Caco-2 (cell line): Measurements from ENCODE around the gene CSK. TPM values are rescaled to one million over a fixed set of nuclear protein-coding genes. Genes with fewer than 3 reads are reported as not detected.
A peak's percentile ranks its signal among the peaks of the same experiment; 100 is the strongest.

Experiments used
- BruUV-seq: library from RNA; stranded (reverse); fragments of 400-500 nt; replicated peaks from 2 replicates; lab custom pipeline; 2021; lab: Mats Ljungman, UMichigan
- CTCF ChIA-PET: fragments of 300-600 bp; sonication (Branson Sonifier 250); formaldehyde crosslinking; loops from one replicate; lab custom pipeline; 2022; ENCODE audit warnings: antibody characterized with exemption; lab: Charles Lee
- POLR2A ChIA-PET: fragments of 300-600 bp; sonication (Branson Sonifier 250); formaldehyde crosslinking; loops from one replicate; lab custom pipeline; 2022; ENCODE audit warnings: antibody characterized with exemption; lab: Charles Lee
- DNase-seq, 2 experiments: peaks; one replicate each; pipeline versions ENCODE4 v3.0.0 to v3.0.0-alpha.2; 2020 to 2022
- H3K27me3 ChIP-seq: replicated peaks from 2 replicates; pipeline ENCODE4 v1.6.0; 2011; ENCODE audit warnings: low read length; ENCODE audit not compliant: control insufficient read depth, insufficient read depth
- H3K36me3 ChIP-seq: 2 replicates; pipeline ENCODE4 v1.5.1; 2011; ENCODE audit warnings: low read length; ENCODE audit not compliant: control insufficient read depth, insufficient read depth
- H3K4me1 ChIP-seq: fragments of 250-450 bp; sonication (Bioruptor Pico); 2 replicates; pipeline ENCODE4 v1.5.1; 2020; ENCODE audit warnings: mild to moderate bottlenecking
- H3K4me3 ChIP-seq: 2 replicates; pipeline ENCODE4 v1.5.1; 2011; ENCODE audit warnings: low read depth, mild to moderate bottlenecking, control low read depth, low read length
- H3K9me3 ChIP-seq: fragments of 250-450 bp; sonication (Bioruptor Pico); 2 replicates; pipeline ENCODE4 v1.5.1; 2020; ENCODE audit warnings: mild to moderate bottlenecking, moderate library complexity
- H3K27ac Mint-ChIP-seq: one replicate; pipeline ENCODE4 v1.8.0; 2022; ENCODE audit warnings: mixed read lengths; ENCODE audit not compliant: unreplicated experiment
- H3K27me3 Mint-ChIP-seq: one replicate; pipeline ENCODE4 v1.8.0; 2022; ENCODE audit warnings: mixed read lengths; ENCODE audit not compliant: insufficient read depth, unreplicated experiment
- H3K36me3 Mint-ChIP-seq: one replicate; pipeline ENCODE4 v1.8.0; 2022; ENCODE audit warnings: mild to moderate bottlenecking, mixed read lengths; ENCODE audit not compliant: insufficient read depth, unreplicated experiment
- H3K4me1 Mint-ChIP-seq: one replicate; pipeline ENCODE4 v1.8.0; 2022; ENCODE audit warnings: low read depth, mixed read lengths; ENCODE audit not compliant: unreplicated experiment
- H3K4me3 Mint-ChIP-seq: one replicate; pipeline ENCODE4 v1.8.0; 2022; ENCODE audit warnings: mild to moderate bottlenecking, moderate library complexity, mixed read lengths; ENCODE audit not compliant: unreplicated experiment
- H3K9me3 Mint-ChIP-seq: one replicate; pipeline ENCODE4 v1.8.0; 2022; ENCODE audit warnings: mixed read lengths; ENCODE audit not compliant: unreplicated experiment
- intact Hi-C: fragments of 100-400 bp; cut with micrococcal nuclease; formaldehyde crosslinking; loops from one replicate; pipeline ENCODE4 v1.10.0; 2022; ENCODE audit not compliant: unreplicated experiment
- total RNA-seq: library from RNA; stranded (reverse); gene quantifications from 2 replicates; pipeline ENCODE4 v1.2.3, GENCODE V29; 2022
- TF ChIP-seq, protein P1 (sequence below), 2 experiments: fragments of 200-600 bp in 1 of 2; IDR thresholded peaks; 1 replicate in 1 of 2; 2 replicates in 1 of 2; pipeline versions ENCODE4 v1.5.1 to v1.8.0; 2011 to 2022; ENCODE audit warnings: antibody characterized with exemption in 1 of 2, control low read depth in 1 of 2, inconsistent platforms in 1 of 2, low read depth in 1 of 2, low read length in 1 of 2, mild to moderate bottlenecking in 1 of 2, moderate library complexity in 1 of 2; ENCODE audit not compliant: insufficient read depth in 1 of 2, severe bottlenecking in 1 of 2, unreplicated experiment in 1 of 2

Gene CSK
- total RNA-seq, 1 experiment from 2014 or later, result 62.7 TPM

DNA sequence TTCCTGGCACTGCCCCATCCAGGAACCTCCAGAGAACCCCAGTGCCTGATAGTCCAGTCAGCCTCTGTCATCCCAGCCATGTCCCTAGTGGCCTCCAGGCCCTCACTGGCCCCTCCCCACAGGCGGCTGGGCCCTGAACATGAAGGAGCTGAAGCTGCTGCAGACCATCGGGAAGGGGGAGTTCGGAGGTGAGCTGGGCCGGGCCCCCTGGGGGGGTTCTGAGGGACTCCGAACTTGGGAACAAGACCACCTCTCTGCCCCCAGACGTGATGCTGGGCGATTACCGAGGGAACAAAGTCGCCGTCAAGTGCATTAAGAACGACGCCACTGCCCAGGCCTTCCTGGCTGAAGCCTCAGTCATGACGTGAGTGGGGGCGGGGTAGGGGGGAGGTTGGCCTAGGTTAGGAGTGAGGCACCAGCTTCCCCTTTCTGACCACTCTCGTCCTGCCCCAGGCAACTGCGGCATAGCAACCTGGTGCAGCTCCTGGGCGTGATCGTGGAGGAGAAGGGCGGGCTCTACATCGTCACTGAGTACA, 18.7 kb downstream of the CSK start:
- H3K27me3 Mint-ChIP-seq, result no peaks in the 10 kb centered on the region
- no peak overlapping the region for H3K27ac Mint-ChIP-seq
- Histone ChIP-seq H3K9me3 (no peaks in the 10 kb centered on the region), H3K27me3 (no peaks in the 10 kb centered on the region), H3K36me3 (peaks cover 6% of the 10 kb centered on the region), H3K4me3 (no peak overlapping the region), H3K4me1 (no peaks in the 10 kb centered on the region)
- H3K4me1 Mint-ChIP-seq, result no peaks in the 10 kb centered on the region
- no peak overlapping the region for H3K4me3 Mint-ChIP-seq
- H3K9me3 Mint-ChIP-seq, result no peaks in the 10 kb centered on the region
- DNase-seq, result peak in 1 of 2 experiments; percentile 36
- H3K36me3 Mint-ChIP-seq, result peaks cover 32% of the 10 kb centered on the region
- intact Hi-C loops, result loop anchor here (1.0 to 2.0 kb wide), 2 partner anchors 18 to 29 kb away; partner anchors contain the start of gene CSK
- BruUV-seq, result no TSS peak
- TF ChIP-seq, protein P1, sequence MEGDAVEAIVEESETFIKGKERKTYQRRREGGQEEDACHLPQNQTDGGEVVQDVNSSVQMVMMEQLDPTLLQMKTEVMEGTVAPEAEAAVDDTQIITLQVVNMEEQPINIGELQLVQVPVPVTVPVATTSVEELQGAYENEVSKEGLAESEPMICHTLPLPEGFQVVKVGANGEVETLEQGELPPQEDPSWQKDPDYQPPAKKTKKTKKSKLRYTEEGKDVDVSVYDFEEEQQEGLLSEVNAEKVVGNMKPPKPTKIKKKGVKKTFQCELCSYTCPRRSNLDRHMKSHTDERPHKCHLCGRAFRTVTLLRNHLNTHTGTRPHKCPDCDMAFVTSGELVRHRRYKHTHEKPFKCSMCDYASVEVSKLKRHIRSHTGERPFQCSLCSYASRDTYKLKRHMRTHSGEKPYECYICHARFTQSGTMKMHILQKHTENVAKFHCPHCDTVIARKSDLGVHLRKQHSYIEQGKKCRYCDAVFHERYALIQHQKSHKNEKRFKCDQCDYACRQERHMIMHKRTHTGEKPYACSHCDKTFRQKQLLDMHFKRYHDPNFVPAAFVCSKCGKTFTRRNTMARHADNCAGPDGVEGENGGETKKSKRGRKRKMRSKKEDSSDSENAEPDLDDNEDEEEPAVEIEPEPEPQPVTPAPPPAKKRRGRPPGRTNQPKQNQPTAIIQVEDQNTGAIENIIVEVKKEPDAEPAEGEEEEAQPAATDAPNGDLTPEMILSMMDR (IDR thresholded peaks at IDR 0.05; ENCODE audit: insufficient read depth in 1 of 2, low read depth in 1 of 2, low read length in 1 of 2, severe bottlenecking in 1 of 2, unreplicated experiment in 1 of 2), result no peak
- CTCF ChIA-PET, result interaction anchor here (0.7 to 2.8 kb wide), 5 partner anchors 12 to 159 kb away, joined by 3 to 12 read pairs (median 7); partner anchors contain the start of gene LMAN1L
- POLR2A ChIA-PET, result no interaction called here

DNA sequence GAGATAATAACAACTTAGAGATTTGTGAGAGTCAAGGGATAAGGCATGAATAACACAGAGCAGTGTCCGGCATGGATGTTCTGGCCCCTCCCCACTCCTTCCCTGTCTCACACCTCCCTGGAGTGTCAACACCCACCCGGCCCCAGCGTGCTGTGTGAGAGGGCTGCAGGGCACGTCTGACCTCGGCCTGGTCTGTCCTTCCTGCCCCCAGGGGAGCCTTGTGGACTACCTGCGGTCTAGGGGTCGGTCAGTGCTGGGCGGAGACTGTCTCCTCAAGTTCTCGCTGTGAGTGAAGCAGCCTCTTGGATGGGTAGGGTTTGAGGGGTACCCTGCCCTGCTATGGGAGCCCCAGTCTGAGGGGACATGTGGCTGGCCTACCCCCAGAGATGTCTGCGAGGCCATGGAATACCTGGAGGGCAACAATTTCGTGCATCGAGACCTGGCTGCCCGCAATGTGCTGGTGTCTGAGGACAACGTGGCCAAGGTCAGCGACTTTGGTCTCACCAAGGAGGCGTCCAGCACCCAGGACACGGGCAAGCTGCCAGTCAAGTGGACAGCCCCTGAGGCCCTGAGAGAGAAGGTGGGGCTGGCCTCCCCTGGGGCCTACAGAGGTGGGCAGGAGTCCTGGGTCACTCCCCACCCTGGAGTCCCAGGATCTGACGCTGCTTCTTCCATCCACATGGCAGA, 19.6 kb downstream of the CSK start:
- peak in 1 of 2 experiments; percentile 22 for DNase-seq
- no peaks in the 10 kb centered on the region for H3K27me3 ChIP-seq
- Mint-ChIP-seq H3K4me3 (no peak overlapping the region), H3K4me1 (no peaks in the 10 kb centered on the region), H3K9me3 (no peaks in the 10 kb centered on the region), H3K27me3 (no peaks in the 10 kb centered on the region), H3K36me3 (peaks cover 32% of the 10 kb centered on the region), H3K27ac (no peak overlapping the region)
- CTCF ChIA-PET, result interaction anchor here (2.8 kb wide), 1 partner anchor 31 kb away, joined by 12 read pairs; no protein-coding TSS in a partner anchor
- H3K9me3 ChIP-seq, result no peaks in the 10 kb centered on the region
- TF ChIP-seq, protein P1 (IDR thresholded peaks at IDR 0.05; ENCODE audit: insufficient read depth in 1 of 2, low read depth in 1 of 2, low read length in 1 of 2, severe bottlenecking in 1 of 2, unreplicated experiment in 1 of 2), result no peak
- no peaks in the 10 kb centered on the region for H3K4me1 ChIP-seq
- no TSS peak for BruUV-seq
- intact Hi-C loops, result loop anchor here (2.0 kb wide), 1 partner anchor 19 kb away; the partner anchor contains the start of gene CSK
- H3K4me3 ChIP-seq, result no peak overlapping the region
- H3K36me3 ChIP-seq, result peaks cover 6% of the 10 kb centered on the region
- POLR2A ChIA-PET, result no interaction called here

DNA sequence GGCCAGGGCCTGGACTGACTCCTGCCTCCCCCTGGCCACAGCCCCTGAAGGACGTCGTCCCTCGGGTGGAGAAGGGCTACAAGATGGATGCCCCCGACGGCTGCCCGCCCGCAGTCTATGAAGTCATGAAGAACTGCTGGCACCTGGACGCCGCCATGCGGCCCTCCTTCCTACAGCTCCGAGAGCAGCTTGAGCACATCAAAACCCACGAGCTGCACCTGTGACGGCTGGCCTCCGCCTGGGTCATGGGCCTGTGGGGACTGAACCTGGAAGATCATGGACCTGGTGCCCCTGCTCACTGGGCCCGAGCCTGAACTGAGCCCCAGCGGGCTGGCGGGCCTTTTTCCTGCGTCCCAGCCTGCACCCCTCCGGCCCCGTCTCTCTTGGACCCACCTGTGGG, 20.4 kb downstream of the CSK start:
- Histone ChIP-seq H3K27me3 (no peaks in the 10 kb centered on the region), H3K4me1 (no peaks in the 10 kb centered on the region), H3K4me3 (no peak overlapping the region), H3K9me3 (no peaks in the 10 kb centered on the region), H3K36me3 (peaks cover 6% of the 10 kb centered on the region)
- TF ChIP-seq, protein P1 (IDR thresholded peaks at IDR 0.05; ENCODE audit: insufficient read depth in 1 of 2, low read depth in 1 of 2, low read length in 1 of 2, severe bottlenecking in 1 of 2, unreplicated experiment in 1 of 2), result no peak
- intact Hi-C loops, result no loop called here
- Mint-ChIP-seq H3K4me1 (no peaks in the 10 kb centered on the region), H3K27ac (no peak overlapping the region), H3K36me3 (peaks cover 32% of the 10 kb centered on the region), H3K27me3 (no peaks in the 10 kb centered on the region), H3K4me3 (no peak overlapping the region), H3K9me3 (no peaks in the 10 kb centered on the region)
- BruUV-seq, result no TSS peak
- ChIA-PET CTCF (no interaction called here), POLR2A (no interaction called here)
- no peak for DNase-seq
